Mesenchymal stem cell (in vitro differentiated cells and primary cell): Measurements from ENCODE around the gene TLE7.

Experiments used
- DNase-seq: peaks from one replicate; pipeline ENCODE4 v3.0.0-alpha.2; 2013
- H2AFZ ChIP-seq: one replicate; pipeline ENCODE4 v1.6.1; 2013; ENCODE audit warnings: low read depth, mild to moderate bottlenecking, control low read depth, inconsistent platforms, low read length, moderate library complexity
- H2AK5ac ChIP-seq: 2 replicates; pipeline ENCODE4 v1.6.1; 2013; ENCODE audit warnings: low read length, moderate library complexity, mild to moderate bottlenecking, inconsistent platforms; ENCODE audit not compliant: severe bottlenecking
- H2BK120ac ChIP-seq: one replicate; pipeline ENCODE4 v1.6.1; 2013; ENCODE audit warnings: low read depth, mild to moderate bottlenecking, inconsistent platforms, low read length, moderate library complexity
- H2BK12ac ChIP-seq, 2 experiments: one replicate each; pipeline ENCODE4 v1.6.1; 2013; ENCODE audit warnings: inconsistent platforms in 2 of 2, low read length in 2 of 2, mild to moderate bottlenecking in 2 of 2, moderate library complexity in 2 of 2, control low read depth in 1 of 2
- H2BK15ac ChIP-seq: one replicate; pipeline ENCODE4 v1.6.1; 2013; ENCODE audit warnings: mild to moderate bottlenecking, low read depth, inconsistent platforms; ENCODE audit not compliant: poor library complexity, severe bottlenecking
- H2BK5ac ChIP-seq: 2 replicates; pipeline ENCODE4 v1.6.1; 2013; ENCODE audit warnings: low read depth, mild to moderate bottlenecking, low read length, control low read depth, inconsistent platforms; ENCODE audit not compliant: poor library complexity, severe bottlenecking
- H3K14ac ChIP-seq, 2 experiments: one replicate each; pipeline ENCODE4 v1.6.1; 2013; ENCODE audit warnings: inconsistent platforms in 2 of 2, low read length in 2 of 2, control low read depth in 1 of 2, mild to moderate bottlenecking in 1 of 2, moderate library complexity in 1 of 2
- H3K18ac ChIP-seq, 2 experiments: one replicate each; pipeline ENCODE4 v1.6.1; 2013; ENCODE audit warnings: inconsistent platforms in 2 of 2, low read length in 2 of 2, control low read depth in 1 of 2, low read depth in 1 of 2, mild to moderate bottlenecking in 1 of 2
- H3K23ac ChIP-seq, 2 experiments: one replicate each; pipeline ENCODE4 v1.6.1; 2013; ENCODE audit warnings: inconsistent platforms in 2 of 2, low read length in 2 of 2, mild to moderate bottlenecking in 2 of 2, moderate library complexity in 2 of 2, control low read depth in 1 of 2
- H3K27ac ChIP-seq: 2 replicates; pipeline ENCODE4 v1.5.1; 2013; ENCODE audit warnings: mild to moderate bottlenecking, moderate library complexity, low read length, control low read depth, inconsistent platforms; ENCODE audit not compliant: poor library complexity, severe bottlenecking
- H3K27me3 ChIP-seq, 2 experiments: 2 replicates each; pipeline versions ENCODE4 v1.6.1 to v1.7.0; 2013; ENCODE audit warnings: low read length in 2 of 2, mild to moderate bottlenecking in 2 of 2, moderate library complexity in 2 of 2, control low read depth in 1 of 2, inconsistent platforms in 1 of 2; ENCODE audit not compliant: control insufficient read depth in 1 of 2, insufficient read depth in 1 of 2
- H3K36me3 ChIP-seq, 2 experiments: 2 replicates each; pipeline versions ENCODE4 v1.6.1 to v1.7.0; 2013; ENCODE audit warnings: low read length in 2 of 2, control low read depth in 1 of 2, inconsistent platforms in 1 of 2, low read depth in 1 of 2, mild to moderate bottlenecking in 1 of 2; ENCODE audit not compliant: insufficient read depth in 2 of 2, control insufficient read depth in 1 of 2
- H3K4ac ChIP-seq, 2 experiments: one replicate each; pipeline ENCODE4 v1.6.1; 2013; ENCODE audit warnings: inconsistent platforms in 2 of 2, low read length in 2 of 2, mild to moderate bottlenecking in 2 of 2, moderate library complexity in 2 of 2, control low read depth in 1 of 2, low read depth in 1 of 2
- H3K4me1 ChIP-seq: 2 replicates; pipeline ENCODE4 v1.6.1; 2013; ENCODE audit warnings: low read depth, low read length, control low read depth; ENCODE audit not compliant: control insufficient read depth, insufficient read depth
- H3K4me2 ChIP-seq: 2 replicates; pipeline ENCODE4 v1.6.1; 2013; ENCODE audit warnings: low read length, mild to moderate bottlenecking, inconsistent platforms; ENCODE audit not compliant: poor library complexity, severe bottlenecking
- H3K4me3 ChIP-seq, 2 experiments: 2 replicates each; pipeline versions ENCODE4 v1.5.1 to v1.7.0; 2013; ENCODE audit warnings: low read length in 2 of 2, mild to moderate bottlenecking in 2 of 2, control low read depth in 1 of 2, low read depth in 1 of 2; ENCODE audit not compliant: insufficient read depth in 1 of 2
- H3K79me1 ChIP-seq: replicated peaks from 2 replicates; pipeline ENCODE4 v1.6.1; 2013; ENCODE audit warnings: mild to moderate bottlenecking, control low read depth, low read length, inconsistent platforms; ENCODE audit not compliant: poor library complexity, severe bottlenecking
- H3K9ac ChIP-seq: 2 replicates; pipeline ENCODE4 v1.7.0; 2013; ENCODE audit warnings: mild to moderate bottlenecking, low read length, moderate library complexity
- H3K9me3 ChIP-seq: 2 replicates; pipeline ENCODE4 v1.7.0; 2013; ENCODE audit warnings: mild to moderate bottlenecking, low read length; ENCODE audit not compliant: control insufficient read depth
- H4K8ac ChIP-seq: one replicate; pipeline ENCODE4 v1.6.1; 2013; ENCODE audit warnings: inconsistent platforms, mild to moderate bottlenecking, low read length, moderate library complexity
- H4K91ac ChIP-seq: one replicate; pipeline ENCODE4 v1.6.1; 2013; ENCODE audit warnings: mild to moderate bottlenecking, low read length, inconsistent platforms
- WGBS: methylation state at CpG from one replicate; pipeline ENCODE4 v1.1.7; 2013; ENCODE audit warnings: mixed read lengths; 5-methylcytosine and 5-hydroxymethylcytosine counted together

Gene TLE7

DNA sequence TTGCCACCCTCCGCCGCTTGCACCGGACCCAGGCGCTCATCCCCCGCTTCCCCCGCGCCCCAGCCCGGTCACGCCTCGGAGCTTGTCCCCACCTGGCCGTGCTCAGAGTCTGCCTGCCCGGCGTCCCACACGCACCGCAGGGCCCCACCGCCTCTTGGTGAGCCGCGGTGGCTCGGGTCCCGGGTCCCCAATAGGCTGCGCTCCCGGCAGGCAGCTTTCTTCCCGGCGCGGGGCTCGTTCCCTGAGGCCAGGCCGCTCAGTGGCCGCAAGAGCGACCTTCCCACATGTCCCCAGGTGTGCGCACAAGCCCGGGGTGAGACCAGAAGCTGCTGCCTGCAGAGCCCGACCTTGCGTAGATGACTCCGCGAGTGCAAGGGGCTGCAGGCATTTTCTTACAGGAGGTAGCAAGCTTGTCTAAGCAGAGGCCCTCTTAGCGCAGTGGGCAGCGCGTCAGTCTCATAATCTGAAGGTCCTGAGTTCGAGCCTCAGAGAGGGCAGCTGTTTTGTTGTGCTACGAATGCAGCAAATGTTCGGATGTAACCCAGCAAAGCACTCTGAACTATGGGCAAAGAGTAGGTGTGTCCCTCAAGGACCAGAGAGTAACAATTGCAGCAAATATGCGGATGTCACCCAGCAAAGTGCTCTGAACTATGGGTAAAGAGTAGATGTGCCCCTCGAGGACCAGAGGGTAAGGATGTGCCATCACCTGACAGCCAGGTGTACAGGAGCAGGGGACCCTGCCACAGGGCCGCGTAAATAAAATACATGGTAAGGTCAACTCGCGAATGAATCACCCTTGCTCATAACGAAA, 15.6 kb downstream of the TLE7 start:
- Histone ChIP-seq H3K9me3 (no peaks in the 10 kb centered on the region), H3K23ac (no peak overlapping the region), H4K91ac (no peak overlapping the region), H3K4me1 (peaks cover 7% of the 10 kb centered on the region), H3K79me1 (no peaks in the 10 kb centered on the region), H3K4me3 (peak overlapping the region; percentile 27 to 66), H4K8ac (no peak overlapping the region), H3K14ac (no peak overlapping the region), H3K27ac (no peak overlapping the region), H3K4me2 (peak overlapping the region; percentile 32), H2BK5ac (no peak overlapping the region), H2AK5ac (no peak overlapping the region), H2BK15ac (no peak overlapping the region), H3K18ac (no peak overlapping the region), H3K27me3 (peaks cover 33% of the 10 kb centered on the region in 2 experiments), H2BK12ac (no peak overlapping the region), H3K36me3 (no peaks in the 10 kb centered on the region), H2AFZ (no peak overlapping the region), H3K4ac (no peak overlapping the region), H3K9ac (no peak overlapping the region), H2BK120ac (no peak overlapping the region)
- 1% methylated on average over 48 of the region's 48 CpGs for whole genome bisulfite sequencing
- DNase-seq: peak; percentile 86

GRCh38 chr16:71425746-71426068, 16.1 kb downstream of the TLE7 start:
- Histone ChIP-seq H2BK5ac (no peak overlapping the region), H3K23ac (no peak overlapping the region), H2AK5ac (no peak overlapping the region), H3K4ac (no peak overlapping the region), H3K9ac (no peak overlapping the region), H2BK15ac (no peak overlapping the region), H4K91ac (no peak overlapping the region), H3K27ac (no peak overlapping the region), H3K27me3 (peaks cover 30% of the 10 kb centered on the region in 2 experiments), H3K18ac (no peak overlapping the region), H3K9me3 (no peaks in the 10 kb centered on the region), H4K8ac (no peak overlapping the region), H3K36me3 (no peaks in the 10 kb centered on the region), H3K4me2 (peak overlapping the region; percentile 32), H3K4me3 (peak overlapping the region; percentile 27 to 66), H3K14ac (no peak overlapping the region), H3K79me1 (no peaks in the 10 kb centered on the region), H3K4me1 (peaks cover 7% of the 10 kb centered on the region), H2BK12ac (no peak overlapping the region), H2AFZ (no peak overlapping the region), H2BK120ac (no peak overlapping the region)
- DNase-seq: no peak
- 3% methylated on average over 18 of the region's 18 CpGs for WGBS

GRCh38 chr16:71424626-71425025, 17.2 kb downstream of the TLE7 start:
- H3K4me3 ChIP-seq: no peak overlapping the region
- no peak overlapping the region for H3K4ac ChIP-seq
- H3K9me3 ChIP-seq: no peaks in the 10 kb centered on the region
- no peaks in the 10 kb centered on the region for H3K79me1 ChIP-seq
- H2BK120ac ChIP-seq: no peak overlapping the region
- H3K27me3 ChIP-seq: peaks cover 33% of the 10 kb centered on the region in 2 experiments
- no peak overlapping the region for H2BK15ac ChIP-seq
- 45% methylated on average over 4 of the region's 6 CpGs for WGBS
- H3K9ac ChIP-seq: no peak overlapping the region
- no peak overlapping the region for H4K91ac ChIP-seq
- H3K4me1 ChIP-seq: peaks cover 7% of the 10 kb centered on the region
- no peak overlapping the region for H3K23ac ChIP-seq
- H3K36me3 ChIP-seq: no peaks in the 10 kb centered on the region
- no peak overlapping the region for H3K4me2 ChIP-seq
- H2AK5ac ChIP-seq: no peak overlapping the region
- no peak overlapping the region for H2BK5ac ChIP-seq
- no peak overlapping the region for H2AFZ ChIP-seq
- no peak overlapping the region for H3K14ac ChIP-seq
- no peak for DNase-seq
- no peak overlapping the region for H4K8ac ChIP-seq
- no peak overlapping the region for H3K18ac ChIP-seq
- no peak overlapping the region for H2BK12ac ChIP-seq
- H3K27ac ChIP-seq: no peak overlapping the region

DNA sequence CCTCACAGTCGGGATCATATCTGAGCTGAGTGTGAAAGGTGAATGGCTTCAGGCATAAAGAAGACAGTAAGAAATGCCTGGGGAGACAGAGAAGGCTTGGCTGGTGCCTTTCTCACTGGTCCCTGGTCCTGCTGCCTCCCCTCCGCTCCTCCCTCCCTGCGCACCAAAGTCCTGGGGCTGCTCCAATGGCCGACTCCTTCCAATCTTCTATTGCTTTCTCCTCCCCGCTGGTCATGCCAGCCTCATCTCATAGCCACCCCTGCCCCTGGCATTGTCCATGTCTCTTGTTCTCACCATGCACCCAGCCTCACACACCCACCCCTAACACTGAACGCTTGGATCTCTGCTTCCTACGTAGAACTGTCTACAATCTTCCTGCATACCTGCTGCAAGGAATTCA, 18.0 kb downstream of the TLE7 start:
- no peak overlapping the region for H2AK5ac ChIP-seq
- H2BK15ac ChIP-seq: no peak overlapping the region
- no peak overlapping the region for H3K23ac ChIP-seq
- H3K27me3 ChIP-seq: peaks cover 33 to 34% of the 10 kb centered on the region in 2 experiments
- no peak for DNase-seq
- no peak overlapping the region for H3K4me3 ChIP-seq
- H3K4me2 ChIP-seq: no peak overlapping the region
- H3K79me1 ChIP-seq: no peaks in the 10 kb centered on the region
- no peak overlapping the region for H3K27ac ChIP-seq
- H2BK12ac ChIP-seq: no peak overlapping the region
- no peaks in the 10 kb centered on the region for H3K36me3 ChIP-seq
- no peak overlapping the region for H3K4ac ChIP-seq
- H2AFZ ChIP-seq: no peak overlapping the region
- H2BK5ac ChIP-seq: no peak overlapping the region
- H3K9me3 ChIP-seq: no peaks in the 10 kb centered on the region
- H4K8ac ChIP-seq: no peak overlapping the region
- 85% methylated on average over 7 of the region's 7 CpGs for WGBS
- H4K91ac ChIP-seq: no peak overlapping the region
- no peak overlapping the region for H3K9ac ChIP-seq
- H3K18ac ChIP-seq: no peak overlapping the region
- H3K14ac ChIP-seq: no peak overlapping the region
- peaks cover 7% of the 10 kb centered on the region for H3K4me1 ChIP-seq
- no peak overlapping the region for H2BK120ac ChIP-seq
